ENCODE measurements around the gene LIMS2.

The LIMS2 gene

DNA sequence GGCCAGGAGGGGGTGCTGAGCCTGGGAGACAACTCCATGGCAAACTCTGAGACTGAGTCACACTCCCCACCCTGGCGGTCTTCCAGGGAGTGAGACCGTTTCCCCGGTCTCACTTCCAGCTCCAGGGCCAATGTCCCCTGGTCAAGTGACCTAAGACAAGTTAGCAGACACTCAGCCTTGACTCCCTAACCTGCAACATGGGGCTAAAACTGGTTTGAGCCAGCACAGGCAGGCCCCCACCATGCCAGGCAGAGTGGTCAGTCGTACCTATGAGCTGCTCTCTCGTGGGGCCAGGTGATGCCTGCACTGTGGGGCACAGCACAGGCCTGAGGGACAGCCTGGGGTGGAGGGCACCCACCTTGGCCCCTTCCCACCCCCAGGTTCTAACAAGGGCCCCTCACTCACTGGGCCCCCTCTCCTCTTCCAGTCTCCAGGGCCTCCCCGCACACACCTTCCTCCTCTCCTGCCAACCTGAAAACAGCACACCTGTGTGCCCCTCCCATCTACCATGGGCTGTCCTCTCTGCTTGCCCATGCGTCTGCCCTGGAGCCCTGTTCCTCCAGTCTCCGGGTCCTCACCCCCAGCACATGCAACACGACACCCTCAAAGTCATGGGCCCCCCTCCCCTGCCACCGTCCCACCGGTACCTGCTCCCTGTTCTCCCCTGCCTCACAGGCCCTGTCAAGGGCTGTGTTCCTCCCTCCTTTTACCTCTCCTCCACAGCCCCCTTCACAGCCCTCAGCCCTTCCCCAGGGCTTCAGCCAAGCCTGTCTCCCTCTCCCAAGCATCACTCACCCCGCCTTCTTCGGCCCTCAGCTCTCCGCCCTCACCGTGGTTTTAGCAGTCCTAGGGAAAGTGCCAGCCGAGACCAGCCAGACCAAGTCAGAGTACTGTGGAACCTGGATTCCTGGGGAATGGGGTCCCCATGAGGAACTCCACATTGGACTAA is 27.8 kb downstream of the LIMS2 start:
- no peaks in the 10 kb centered on the region for H3K27me3 Mint-ChIP-seq
- peak overlapping the region; percentile 59 for H3K27ac Mint-ChIP-seq
- H3K36me3 Mint-ChIP-seq: no peaks in the 10 kb centered on the region
- H3K4me3 Mint-ChIP-seq: no peak overlapping the region
- no peaks in the 10 kb centered on the region for H3K9me3 Mint-ChIP-seq
- peaks cover 38% of the 10 kb centered on the region for H3K4me1 Mint-ChIP-seq

- Mint-ChIP-seq H3K36me3 (no peaks in the 10 kb centered on the region), H3K4me1 (peaks cover 38% of the 10 kb centered on the region), H3K9me3 (no peaks in the 10 kb centered on the region), H3K4me3 (no peak overlapping the region), H3K27me3 (no peaks in the 10 kb centered on the region), H3K27ac (no peak overlapping the region)
These were observed 28.7 kb downstream of the LIMS2 start for GRCh38 chr2:127646487-127647241.

GRCh38 chr2:127645395-127646291 is 29.7 kb downstream of the LIMS2 start, which contains the start of gene GPR17:
Gene GPR17 (plus strand): TSS chr2:127646153. CDS start chr2:127650736, 4,583 bp downstream.
- no peaks in the 10 kb centered on the region for H3K9me3 Mint-ChIP-seq
- no peak within 1 kb of the TSS for H3K27ac Mint-ChIP-seq
- H3K36me3 Mint-ChIP-seq: no peaks in the 10 kb centered on the region
- H3K27me3 Mint-ChIP-seq: no peaks in the 10 kb centered on the region
- no peak within 1 kb of the TSS for H3K4me3 Mint-ChIP-seq
- peaks cover 42% of the 10 kb centered on the region for H3K4me1 Mint-ChIP-seq

GRCh38 chr2:127645026-127645394 is 30.3 kb downstream of the LIMS2 start:
- Mint-ChIP-seq H3K9me3 (no peaks in the 10 kb centered on the region), H3K36me3 (no peaks in the 10 kb centered on the region), H3K4me1 (peaks cover 48% of the 10 kb centered on the region), H3K27ac (no peak overlapping the region), H3K4me3 (no peak overlapping the region), H3K27me3 (no peaks in the 10 kb centered on the region)

DNA sequence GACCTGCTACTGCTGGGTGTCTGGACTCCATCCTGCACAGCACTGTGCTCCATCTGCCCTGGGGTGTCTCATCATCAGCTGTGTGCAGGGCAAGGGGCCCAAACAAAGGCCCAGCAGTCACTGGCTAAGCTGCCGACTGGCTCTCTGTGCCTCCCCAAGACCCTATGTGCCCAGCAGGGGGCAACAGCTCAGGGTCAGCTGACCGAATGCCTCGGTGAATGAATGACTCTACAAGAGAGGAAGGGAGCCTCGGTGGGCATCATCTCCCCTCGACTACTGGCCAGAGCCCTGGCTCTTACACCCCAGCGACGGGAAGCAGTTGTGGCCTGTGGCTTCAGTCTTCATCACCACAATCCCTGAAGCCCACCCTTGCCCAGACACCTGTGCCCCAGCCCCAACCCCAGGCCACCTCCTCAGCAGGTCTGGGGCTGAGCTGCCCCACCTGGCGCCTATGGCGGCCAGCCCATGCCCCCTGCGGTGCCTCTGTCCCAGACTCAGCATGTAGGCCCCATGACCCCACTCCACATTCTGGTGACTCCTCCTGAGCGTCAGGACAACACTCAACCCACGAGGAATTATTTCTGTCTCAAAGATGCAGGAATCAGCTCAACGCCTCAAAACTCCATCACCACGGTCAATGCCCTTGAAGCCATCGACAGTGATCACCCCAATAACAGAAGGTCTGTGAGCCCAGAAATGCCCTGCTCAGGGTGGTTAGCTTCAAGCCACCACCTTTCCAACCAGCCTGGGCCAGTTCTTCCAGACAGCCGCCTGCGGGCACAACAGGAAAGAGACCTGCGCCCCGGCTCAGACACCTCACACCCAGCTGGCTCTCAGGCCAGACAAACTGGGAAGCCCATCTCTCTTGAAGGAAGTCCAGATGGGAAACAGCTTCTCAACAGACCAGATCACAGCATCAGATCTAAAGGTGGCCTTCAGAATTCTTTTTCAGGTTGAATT is 31.0 kb downstream of the LIMS2 start:
- Mint-ChIP-seq H3K4me1 (peaks cover 49% of the 10 kb centered on the region), H3K27me3 (no peaks in the 10 kb centered on the region), H3K9me3 (no peaks in the 10 kb centered on the region), H3K4me3 (no peak overlapping the region), H3K36me3 (no peaks in the 10 kb centered on the region), H3K27ac (peak overlapping the region; percentile 74)

DNA sequence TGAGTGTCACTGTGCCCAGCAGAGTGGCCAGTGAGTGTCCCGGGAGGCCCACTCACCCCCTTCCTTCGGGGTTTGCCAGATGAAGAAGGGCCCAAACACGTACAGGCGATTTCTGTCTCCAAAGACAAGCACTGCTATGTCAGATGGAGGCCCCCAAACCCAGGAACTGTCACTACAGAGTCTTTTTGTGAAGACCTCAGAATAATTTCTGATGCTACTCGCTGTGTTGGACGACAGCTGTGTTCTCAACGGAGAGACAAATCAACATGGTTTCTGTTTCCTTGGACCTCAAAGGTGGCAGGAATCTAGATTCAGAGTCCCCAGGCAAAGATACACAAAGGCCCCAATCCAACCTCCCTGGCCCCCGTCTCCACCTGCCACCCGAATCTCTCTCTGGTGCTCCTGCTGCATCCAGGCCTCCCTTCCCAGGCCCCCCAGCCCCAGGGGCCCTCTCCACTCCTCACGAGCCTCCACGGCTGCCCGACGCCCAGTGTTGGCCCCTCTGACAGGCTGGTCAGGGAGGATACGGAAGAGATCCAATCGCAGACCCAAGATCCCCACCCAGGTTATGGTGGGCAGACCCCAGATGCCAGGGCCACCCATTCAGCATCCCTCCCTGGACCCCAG is 31.8 kb downstream of the LIMS2 start:
- H3K4me1 Mint-ChIP-seq: peaks cover 50% of the 10 kb centered on the region
- no peak overlapping the region for H3K4me3 Mint-ChIP-seq
- no peaks in the 10 kb centered on the region for H3K27me3 Mint-ChIP-seq
- H3K9me3 Mint-ChIP-seq: no peaks in the 10 kb centered on the region
- H3K36me3 Mint-ChIP-seq: no peaks in the 10 kb centered on the region
- H3K27ac Mint-ChIP-seq: no peak overlapping the region

DNA sequence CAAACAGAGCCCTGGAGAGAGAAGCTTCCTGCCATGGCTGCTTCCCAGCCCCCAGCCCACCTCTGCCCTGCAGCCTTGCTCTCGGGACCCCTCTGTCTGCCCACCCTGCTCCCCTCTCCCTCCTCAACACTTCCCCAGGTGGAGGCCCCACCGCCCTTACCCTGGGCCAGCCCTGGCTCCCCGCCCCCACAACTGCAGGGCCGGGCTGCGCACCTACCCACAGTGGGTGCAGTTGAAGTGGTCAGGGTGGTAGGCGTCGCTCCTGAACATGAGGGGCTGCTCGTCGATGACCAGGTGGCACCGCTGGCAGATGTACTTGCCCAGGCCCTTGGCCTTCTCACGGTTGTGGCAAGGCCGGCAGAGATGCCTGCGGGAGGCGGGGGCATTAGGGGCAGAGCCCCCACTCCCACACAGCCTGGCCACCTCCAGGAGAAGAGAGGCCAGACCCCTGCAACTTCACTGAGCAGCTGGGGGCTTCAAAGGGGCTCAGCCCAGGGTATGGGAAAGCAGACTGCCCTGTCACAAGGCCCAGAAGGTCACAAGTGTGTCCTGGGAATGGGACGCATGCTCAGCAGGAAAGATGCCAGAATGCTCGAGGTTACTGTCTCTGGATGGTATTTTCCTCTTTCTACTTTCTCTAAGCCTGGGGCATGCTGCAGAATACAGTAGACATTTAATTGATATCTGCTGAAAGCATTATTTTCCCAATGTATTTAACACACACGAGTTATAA is 32.5 kb downstream of the LIMS2 start:
- Mint-ChIP-seq H3K4me3 (peak overlapping the region; percentile 49), H3K4me1 (peaks cover 50% of the 10 kb centered on the region), H3K9me3 (no peaks in the 10 kb centered on the region), H3K27ac (peak overlapping the region; percentile 92), H3K36me3 (no peaks in the 10 kb centered on the region), H3K27me3 (no peaks in the 10 kb centered on the region)

DNA sequence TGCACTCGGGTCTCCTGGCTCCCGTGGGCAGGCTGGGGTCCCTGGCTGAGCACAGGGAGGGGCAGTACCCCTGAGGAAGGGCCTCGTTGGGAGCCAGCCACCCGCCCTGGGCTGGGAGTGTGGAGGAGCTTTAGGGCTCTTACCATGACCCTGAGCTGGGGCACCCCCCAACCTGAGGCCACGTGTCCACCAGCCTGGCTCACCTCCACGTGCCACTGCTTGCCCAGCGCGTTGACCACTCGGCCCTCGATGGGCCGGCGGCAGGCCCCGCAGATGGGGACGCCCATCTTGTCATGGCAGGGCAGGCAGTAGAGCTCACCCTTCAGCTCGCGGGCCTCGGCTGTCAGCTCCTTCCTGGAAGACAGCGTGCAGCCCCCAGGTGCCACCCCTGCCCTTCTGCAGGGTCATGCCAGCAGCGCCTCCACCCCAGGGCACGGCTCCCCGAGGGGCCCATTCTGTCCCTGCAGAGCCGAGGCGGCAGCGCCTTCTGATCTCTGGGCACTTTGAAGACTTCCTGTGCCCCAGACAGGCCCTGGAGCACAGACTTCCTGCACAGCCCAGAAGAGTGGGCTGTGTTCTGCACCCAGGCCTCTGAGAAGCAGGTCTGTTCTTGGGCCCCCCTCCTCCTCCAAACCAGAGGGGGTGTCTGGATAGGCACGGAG is 33.4 kb downstream of the LIMS2 start:
- H3K36me3 Mint-ChIP-seq: no peaks in the 10 kb centered on the region
- peak overlapping the region; percentile 92 for H3K27ac Mint-ChIP-seq
- H3K27me3 Mint-ChIP-seq: no peaks in the 10 kb centered on the region
- H3K9me3 Mint-ChIP-seq: no peaks in the 10 kb centered on the region
- peak overlapping the region; percentile 51 for H3K4me3 Mint-ChIP-seq
- peaks cover 50% of the 10 kb centered on the region for H3K4me1 Mint-ChIP-seq

DNA sequence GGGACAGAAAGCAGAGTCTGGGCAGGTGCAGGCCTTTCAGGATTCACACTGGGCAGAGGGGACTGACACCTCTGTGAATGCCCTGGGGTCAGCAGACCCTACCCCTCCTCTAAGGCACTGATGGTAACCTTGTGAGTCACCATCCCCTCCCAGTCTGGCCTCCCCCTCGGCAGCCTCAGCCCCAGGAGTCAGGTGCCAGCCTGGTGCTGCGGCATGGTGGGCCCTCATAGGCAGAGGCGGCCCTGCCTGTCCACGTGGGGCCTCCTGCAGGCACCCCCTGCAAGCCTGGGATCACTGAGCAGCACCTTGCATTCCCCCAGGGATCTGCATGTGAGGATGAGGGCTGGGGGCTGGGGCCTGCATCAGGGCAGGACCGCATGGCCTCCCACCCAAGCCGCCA is 34.2 kb downstream of the LIMS2 start:
- Mint-ChIP-seq H3K4me3 (peak overlapping the region; percentile 67), H3K9me3 (no peaks in the 10 kb centered on the region), H3K36me3 (no peaks in the 10 kb centered on the region), H3K4me1 (peaks cover 54% of the 10 kb centered on the region), H3K27ac (peak overlapping the region; percentile 91), H3K27me3 (no peaks in the 10 kb centered on the region)

DNA sequence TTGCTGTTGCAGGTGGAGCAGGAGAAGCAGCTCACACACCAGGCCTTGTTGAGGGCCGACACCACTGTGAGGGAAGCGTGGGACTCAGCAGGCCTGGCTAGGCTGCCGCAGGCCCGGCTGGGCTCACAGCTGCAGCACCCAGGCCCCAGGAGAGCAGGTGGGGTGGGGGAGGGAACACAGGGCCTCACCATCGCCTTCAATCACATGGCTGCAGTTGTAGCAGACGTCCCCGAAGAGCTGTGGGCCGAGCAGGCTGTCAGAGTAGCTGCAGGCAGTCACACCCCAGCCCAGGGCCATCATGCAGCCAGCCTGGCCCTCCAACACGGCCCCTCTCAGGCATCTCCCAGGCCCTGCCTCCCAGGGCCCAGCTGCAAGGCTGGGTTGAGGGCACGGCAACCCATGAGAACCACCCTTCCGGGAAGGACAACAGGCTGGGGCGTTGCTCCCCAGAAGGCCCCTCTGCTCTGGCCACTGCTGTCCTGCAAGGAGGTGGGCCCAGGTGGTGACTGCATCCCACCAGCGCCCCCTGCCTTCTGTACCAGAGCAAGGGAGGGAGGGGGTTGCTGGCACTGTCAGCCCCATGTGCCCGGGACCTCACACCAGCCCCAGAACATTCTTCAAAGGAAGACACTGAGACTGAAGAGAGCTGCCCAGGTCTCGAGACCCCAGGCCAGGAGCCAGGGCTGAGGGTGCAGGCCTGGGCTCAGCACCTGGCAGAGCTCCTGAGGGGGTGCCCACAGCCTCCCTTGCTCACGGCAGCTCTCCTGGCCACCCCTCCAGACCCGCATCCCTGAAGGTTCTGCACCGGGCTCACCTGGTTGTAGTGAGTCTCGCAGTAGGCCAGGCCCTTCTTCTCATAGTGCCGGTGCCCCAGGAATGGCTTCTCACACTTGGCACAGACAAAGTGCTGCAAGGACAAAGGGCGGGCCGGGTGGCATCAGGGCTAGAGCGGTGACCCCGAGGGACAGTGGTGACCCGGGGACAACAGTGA is 35.0 kb downstream of the LIMS2 start:
- no peaks in the 10 kb centered on the region for H3K36me3 Mint-ChIP-seq
- no peaks in the 10 kb centered on the region for H3K9me3 Mint-ChIP-seq
- peaks cover 60% of the 10 kb centered on the region for H3K4me1 Mint-ChIP-seq
- peak overlapping the region; percentile 91 for H3K27ac Mint-ChIP-seq
- H3K27me3 Mint-ChIP-seq: no peaks in the 10 kb centered on the region
- peak overlapping the region; percentile 67 for H3K4me3 Mint-ChIP-seq

- no peaks in the 10 kb centered on the region for H3K36me3 Mint-ChIP-seq
- peak overlapping the region; percentile 71 for H3K27ac Mint-ChIP-seq
- no peaks in the 10 kb centered on the region for H3K9me3 Mint-ChIP-seq
- no peaks in the 10 kb centered on the region for H3K27me3 Mint-ChIP-seq
- H3K4me1 Mint-ChIP-seq: peaks cover 61% of the 10 kb centered on the region
- no peak overlapping the region for H3K4me3 Mint-ChIP-seq
These were observed 36.2 kb downstream of the LIMS2 start for GRCh38 chr2:127639111-127639474.

DNA sequence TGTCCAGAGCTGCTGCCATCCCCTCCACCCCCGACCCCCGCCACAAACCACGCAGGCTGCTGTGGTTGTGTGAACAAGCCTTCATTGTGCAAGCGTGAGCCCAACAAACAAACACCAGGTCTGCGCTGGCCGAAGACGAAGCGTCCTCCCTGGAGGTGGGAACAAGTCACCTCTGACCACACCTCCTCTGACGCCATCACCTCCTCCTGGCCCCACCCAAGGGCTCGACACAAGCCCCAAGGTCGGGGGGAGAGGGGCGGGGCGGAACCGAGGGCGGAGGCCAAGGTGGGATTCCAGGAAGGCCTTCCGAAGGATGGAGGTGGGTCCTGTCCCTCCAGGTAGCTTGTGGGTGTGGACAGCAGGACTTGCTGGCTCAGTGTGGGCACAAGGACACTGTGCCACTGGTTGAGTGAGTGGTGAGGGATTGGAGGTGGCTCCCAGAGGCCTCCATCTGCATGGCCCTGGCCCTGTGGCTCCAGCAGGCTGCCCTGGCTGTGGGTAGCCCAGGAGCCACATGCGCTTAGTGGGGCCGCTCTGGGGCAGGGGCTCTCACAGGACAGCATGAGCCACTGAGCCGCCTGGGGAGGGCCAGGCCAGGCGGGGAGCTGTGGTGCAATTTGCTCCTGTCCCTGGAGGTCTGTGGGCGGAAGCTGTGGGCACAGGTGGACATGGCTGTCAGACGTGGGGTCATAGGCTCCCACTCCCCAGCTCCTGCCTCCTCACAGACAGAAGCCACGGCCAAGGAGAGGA is 36.8 kb downstream of the LIMS2 start:
- Mint-ChIP-seq H3K27me3 (no peaks in the 10 kb centered on the region), H3K4me1 (peaks cover 60% of the 10 kb centered on the region), H3K9me3 (no peaks in the 10 kb centered on the region), H3K27ac (peak overlapping the region; percentile 76), H3K36me3 (no peaks in the 10 kb centered on the region), H3K4me3 (peak overlapping the region; percentile 55)

Data from activated naive CD4-positive, alpha-beta T cell treated with anti-CD3 and anti-CD28 coated beads, Interleukin-2, amount 50 U/mL, for 24 hours (primary cell).